Endothelial cell of umbilical vein (primary cell): ENCODE results near the gene SEC61G.

Experiments
- POLR2A ChIP-seq: IDR thresholded peaks from 2 replicates; pipeline ENCODE4 v1.6.1; 2012; ENCODE audit warnings: low read depth, mild to moderate bottlenecking, control low read depth, low read length
- TF ChIP-seq, protein P1 (sequence below), 2 donors: IDR thresholded peaks; 1 replicate in 1 of 2; 2 replicates in 1 of 2; pipeline ENCODE4 v1.5.1; 2011; ENCODE audit warnings: low read length in 2 of 2, mild to moderate bottlenecking in 2 of 2, moderate library complexity in 2 of 2, control low read depth in 1 of 2, inconsistent platforms in 1 of 2, low read depth in 1 of 2; ENCODE audit not compliant: insufficient read depth in 1 of 2; ENCODE audit errors: extremely low read depth in 1 of 2

DNA sequence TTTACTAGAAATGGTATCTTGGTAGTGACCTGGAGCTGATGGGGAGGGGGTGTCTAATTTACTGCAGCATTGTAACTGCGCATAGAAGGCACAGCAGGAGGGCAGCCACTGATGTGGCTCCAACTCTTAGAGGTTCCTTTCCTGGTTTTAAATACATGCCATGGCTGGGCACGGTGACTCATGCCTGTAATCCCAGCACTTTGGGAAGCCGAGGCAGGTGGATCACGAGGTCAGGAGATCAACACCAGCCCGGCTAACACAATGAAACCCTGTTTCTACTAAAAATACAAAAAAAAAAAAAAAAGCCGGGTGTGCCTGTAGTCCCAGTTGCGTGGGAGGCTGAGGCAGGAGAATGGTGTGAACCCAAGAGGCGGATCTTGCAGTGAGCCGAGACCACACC is 19.2 kb upstream of the SEC61G start:
- TF ChIP-seq POLR2A: no peak
- TF ChIP-seq, protein P1, sequence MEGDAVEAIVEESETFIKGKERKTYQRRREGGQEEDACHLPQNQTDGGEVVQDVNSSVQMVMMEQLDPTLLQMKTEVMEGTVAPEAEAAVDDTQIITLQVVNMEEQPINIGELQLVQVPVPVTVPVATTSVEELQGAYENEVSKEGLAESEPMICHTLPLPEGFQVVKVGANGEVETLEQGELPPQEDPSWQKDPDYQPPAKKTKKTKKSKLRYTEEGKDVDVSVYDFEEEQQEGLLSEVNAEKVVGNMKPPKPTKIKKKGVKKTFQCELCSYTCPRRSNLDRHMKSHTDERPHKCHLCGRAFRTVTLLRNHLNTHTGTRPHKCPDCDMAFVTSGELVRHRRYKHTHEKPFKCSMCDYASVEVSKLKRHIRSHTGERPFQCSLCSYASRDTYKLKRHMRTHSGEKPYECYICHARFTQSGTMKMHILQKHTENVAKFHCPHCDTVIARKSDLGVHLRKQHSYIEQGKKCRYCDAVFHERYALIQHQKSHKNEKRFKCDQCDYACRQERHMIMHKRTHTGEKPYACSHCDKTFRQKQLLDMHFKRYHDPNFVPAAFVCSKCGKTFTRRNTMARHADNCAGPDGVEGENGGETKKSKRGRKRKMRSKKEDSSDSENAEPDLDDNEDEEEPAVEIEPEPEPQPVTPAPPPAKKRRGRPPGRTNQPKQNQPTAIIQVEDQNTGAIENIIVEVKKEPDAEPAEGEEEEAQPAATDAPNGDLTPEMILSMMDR (IDR thresholded peaks at IDR 0.05; ENCODE audit: extremely low read depth in 1 of 2, insufficient read depth in 1 of 2, low read depth in 1 of 2, low read length in 2 of 2): no peak
